WTC11 (cell line): ENCODE measurements around the gene SLC4A1AP. TPM values are rescaled to one million over a fixed set of nuclear protein-coding genes. Genes with fewer than 3 reads are reported as not detected.
"Not testable (repeated sequence)": the region's sequence is repeated elsewhere in the genome, so short reads cannot be mapped to it uniquely, and the experiment has no call there.

Source experiments
- ATAC-seq: fragments of 200-7000 bp; cut with Tn5 transposase; 2 replicates; pipeline ENCODE4 v1.10.0; 2021; ENCODE audit warnings: mild to moderate bottlenecking, moderate library complexity
- CTCF ChIA-PET: fragments of 300-600 bp; sonication (Branson Sonifier 250); formaldehyde crosslinking; loops from one replicate; lab custom pipeline; 2021; ENCODE audit warnings: antibody characterized with exemption; lab: Charles Lee
- POLR2A ChIA-PET: fragments of 350-600 bp; sonication (Branson Sonifier 250); formaldehyde crosslinking; loops from one replicate; lab custom pipeline; 2021; ENCODE audit warnings: antibody characterized with exemption; lab: Charles Lee
- DNase-seq: peaks from one replicate; pipeline ENCODE4 v3.0.0; 2021; ENCODE audit warnings: low spot score
- H3K27ac Mint-ChIP-seq: 2 replicates; pipeline ENCODE4 v1.8.0; 2021; ENCODE audit warnings: mixed read lengths
- H3K27me3 Mint-ChIP-seq: 2 replicates; pipeline ENCODE4 v1.8.0; 2021; ENCODE audit warnings: low read depth, mild to moderate bottlenecking, moderate library complexity, mixed read lengths
- H3K36me3 Mint-ChIP-seq: 2 replicates; pipeline ENCODE4 v1.8.0; 2021; ENCODE audit warnings: mixed read lengths
- H3K4me1 Mint-ChIP-seq: 2 replicates; pipeline ENCODE4 v1.8.0; 2022; ENCODE audit warnings: mixed read lengths
- H3K4me3 Mint-ChIP-seq: 2 replicates; pipeline ENCODE4 v1.8.0; 2021; ENCODE audit warnings: mild to moderate bottlenecking, moderate library complexity, mixed read lengths
- H3K9me3 Mint-ChIP-seq: 2 replicates; pipeline ENCODE4 v1.8.0; 2021; ENCODE audit warnings: mixed read lengths
- ATF3 ChIP-seq: sonication (generic); formaldehyde crosslinking; conservative IDR thresholded peaks from 2 replicates; pipeline ENCODE4 v1.8.1; 2022; ENCODE audit warnings: mild to moderate bottlenecking, missing genetic modification reagents
- E2F4 ChIP-seq: sonication (generic); formaldehyde crosslinking; IDR thresholded peaks from 2 replicates; pipeline ENCODE4 v1.8.1; 2022; ENCODE audit warnings: low read depth, mild to moderate bottlenecking, moderate library complexity, missing genetic modification reagents, borderline replicate concordance
- E2F5 ChIP-seq: sonication (generic); formaldehyde crosslinking; IDR thresholded peaks from 2 replicates; pipeline ENCODE4 v1.8.1; 2022; ENCODE audit warnings: mild to moderate bottlenecking, moderate library complexity, missing genetic modification reagents
- ERG ChIP-seq: fragments of 250-450 bp; sonication (Bioruptor Pico); IDR thresholded peaks from 2 replicates; pipeline ENCODE4 v1.8.0; 2021; ENCODE audit warnings: mild to moderate bottlenecking
- ETV6 ChIP-seq: sonication (generic); formaldehyde crosslinking; IDR thresholded peaks from 2 replicates; pipeline ENCODE4 v1.8.1; 2022; ENCODE audit warnings: mild to moderate bottlenecking, missing genetic modification reagents
- GABPB1 ChIP-seq: sonication (generic); formaldehyde crosslinking; IDR thresholded peaks from 2 replicates; pipeline ENCODE4 v1.8.1; 2023; ENCODE audit warnings: mild to moderate bottlenecking, missing genetic modification reagents
- HMGXB4 ChIP-seq: sonication (generic); formaldehyde crosslinking; IDR thresholded peaks from 2 replicates; pipeline ENCODE4 v1.8.1; 2023; ENCODE audit warnings: mild to moderate bottlenecking, moderate library complexity, missing genetic modification reagents
- PRRX2 ChIP-seq: fragments of 250-450 bp; sonication (Bioruptor Pico); IDR thresholded peaks from 2 replicates; pipeline ENCODE4 v1.8.0; 2021; ENCODE audit warnings: mild to moderate bottlenecking
- SMAD3 ChIP-seq: sonication (generic); formaldehyde crosslinking; IDR thresholded peaks from 2 replicates; pipeline ENCODE4 v1.8.0; 2022; ENCODE audit warnings: missing genetic modification reagents, mild to moderate bottlenecking, borderline replicate concordance
- TEAD4 ChIP-seq: sonication (generic); formaldehyde crosslinking; IDR thresholded peaks from 2 replicates; pipeline ENCODE4 v1.8.0; 2022; ENCODE audit warnings: mild to moderate bottlenecking, missing genetic modification reagents
- USF1 ChIP-seq: sonication (generic); formaldehyde crosslinking; IDR thresholded peaks from 2 replicates; pipeline ENCODE4 v1.8.0; 2022; ENCODE audit warnings: mild to moderate bottlenecking, missing genetic modification reagents
- ZNF138 ChIP-seq: sonication (generic); formaldehyde crosslinking; conservative IDR thresholded peaks from 2 replicates; pipeline ENCODE4 v1.8.1; 2022; ENCODE audit warnings: mild to moderate bottlenecking, moderate library complexity, missing genetic modification reagents
- ZNF396 ChIP-seq: fragments of 250-450 bp; sonication (Bioruptor Pico); IDR thresholded peaks from 2 replicates; pipeline ENCODE4 v1.8.0; 2021; ENCODE audit warnings: mild to moderate bottlenecking, moderate library complexity, borderline replicate concordance
- ZNF423 ChIP-seq: fragments of 250-450 bp; sonication (Bioruptor Pico); IDR thresholded peaks from 2 replicates; pipeline ENCODE4 v2.1.2; 2022; ENCODE audit warnings: mild to moderate bottlenecking, moderate library complexity
- ZNF671 ChIP-seq: fragments of 250-450 bp; sonication (Bioruptor Pico); IDR thresholded peaks from 2 replicates; pipeline ENCODE4 v1.8.0; 2021; ENCODE audit warnings: mild to moderate bottlenecking
- total RNA-seq: library from RNA; stranded (reverse); gene quantifications from 3 replicates; pipeline ENCODE4 v1.2.3, GENCODE V29; 2021

SLC4A1AP gene
- total RNA-seq, 1 experiment from 2014 or later = 20.1 TPM

- Mint-ChIP-seq H3K4me3 (no peak overlapping the region), H3K9me3 (no peaks in the 10 kb centered on the region), H3K36me3 (peaks cover 6% of the 10 kb centered on the region; the same call in 1 of the 2 replicates), H3K4me1 (peaks cover 22% of the 10 kb centered on the region), H3K27me3 (no peaks in the 10 kb centered on the region), H3K27ac (no peak overlapping the region)
- CTCF ChIA-PET = no interaction called here
- DNase-seq (no peak), ATAC-seq (no peak)
- POLR2A ChIA-PET = no interaction called here
- TF ChIP-seq PRRX2 (CRISPR knock-in tag) = no peak
- no peak for TF ChIP-seq E2F5 (CRISPR knock-in tag)
- no peak for TF ChIP-seq ZNF396 (CRISPR knock-in tag)
- no peak for TF ChIP-seq ATF3 (CRISPR knock-in tag)
- TF ChIP-seq USF1 (CRISPR knock-in tag) = no peak
- no peak for TF ChIP-seq ETV6 (CRISPR knock-in tag)
- no peak for TF ChIP-seq ZNF423
- TF ChIP-seq E2F4 (CRISPR knock-in tag) = no peak
Measured at GRCh38 chr2:27624943-27625342, 38.7 kb upstream of the SLC4A1AP start.

- H3K27ac Mint-ChIP-seq, POLR2A ChIA-PET, H3K9me3 Mint-ChIP-seq, H3K4me3 Mint-ChIP-seq, DNase-seq, CTCF ChIA-PET, ATAC-seq, H3K27me3 Mint-ChIP-seq: not testable (repeated sequence)
- H3K36me3 Mint-ChIP-seq = peaks cover 13% of the 10 kb centered on the region; the same call in 1 of the 2 replicates
- peaks cover 22% of the 10 kb centered on the region for H3K4me1 Mint-ChIP-seq
Measured at GRCh38 chr2:27626323-27626722, 37.4 kb upstream of the SLC4A1AP start.

- CTCF ChIA-PET, H3K27me3 Mint-ChIP-seq, DNase-seq, H3K4me3 Mint-ChIP-seq, POLR2A ChIA-PET, H3K9me3 Mint-ChIP-seq, ATAC-seq: not testable (repeated sequence)
- peak overlapping the region; percentile 73; the same call in 1 of the 2 replicates for H3K27ac Mint-ChIP-seq
- peaks cover 21% of the 10 kb centered on the region for H3K4me1 Mint-ChIP-seq
- peaks cover 19% of the 10 kb centered on the region for H3K36me3 Mint-ChIP-seq
Measured at GRCh38 chr2:27626921-27627320, 36.8 kb upstream of the SLC4A1AP start.

- H3K27me3 Mint-ChIP-seq = no peaks in the 10 kb centered on the region
- no peak for DNase-seq
Measured at GRCh38 chr2:27627963-27628766, 35.5 kb upstream of the SLC4A1AP start.

More at GRCh38 chr2:27627963-27628766, 35.5 kb upstream of the SLC4A1AP start:
- Mint-ChIP-seq H3K4me1 (peaks cover 9% of the 10 kb centered on the region), H3K9me3 (no peaks in the 10 kb centered on the region), H3K27ac (no peak overlapping the region), H3K4me3 (no peak overlapping the region), H3K36me3 (peaks cover 25% of the 10 kb centered on the region)
- ATAC-seq = no peak
- no peak for TF ChIP-seq ZNF138
- TF ChIP-seq USF1 (CRISPR knock-in tag) = no peak
- no peak for TF ChIP-seq ZNF671 (CRISPR knock-in tag)
- no peak for TF ChIP-seq TEAD4
- no peak for TF ChIP-seq ERG (CRISPR knock-in tag)
- no peak for TF ChIP-seq GABPB1 (CRISPR knock-in tag)
- TF ChIP-seq HMGXB4 = no peak
- no peak for TF ChIP-seq SMAD3 (CRISPR knock-in tag)
- ChIA-PET POLR2A (interaction anchor here (1.0 to 1.4 kb wide), 2 partner anchors 220 to 248 kb away, joined by 3 read pairs; partner anchors contain the start of gene ZNF513), CTCF (interaction anchor here (0.9 to 1.2 kb wide), 2 partner anchors 56 to 257 kb away, joined by 3 read pairs; no protein-coding TSS in a partner anchor)
